ENCODE results near the gene TERB1. TPM values are rescaled to one million over a fixed set of nuclear protein-coding genes. Genes with fewer than 3 reads are reported as not detected.

TERB1 gene
- total RNA-seq, 1 experiment from 2014 or later = not detected

GRCh38 chr16:66844342-66845079 is 43.1 kb upstream of the TERB1 start, which contains the start of gene CA7:
Gene CA7 (plus strand): TSS chr16:66844414. CDS start chr16:66844488, 74 bp downstream.
- POLR2A ChIA-PET = interaction anchor here (0.6 kb wide), 1 partner anchor 269 kb away, joined by 4 read pairs; no protein-coding TSS in a partner anchor
- Mint-ChIP-seq H3K27ac (no peak within 1 kb of the TSS), H3K36me3 (no peaks in the 10 kb centered on the region), H3K27me3 (ENCODE audit: low read depth) (peaks cover 85% of the 10 kb centered on the region), H3K4me1 (peaks cover 13% of the 10 kb centered on the region), H3K9me3 (no peaks in the 10 kb centered on the region), H3K4me3 (peak within 1 kb of the TSS; percentile 81)
- TF ChIP-seq IRF2 (CRISPR knock-in tag; IDR thresholded peaks at IDR 0.05; ENCODE audit: borderline replicate concordance, low read depth) = no peak
- TF ChIP-seq NFE2L1 (CRISPR knock-in tag; IDR thresholded peaks at IDR 0.05) = no peak
- peak; percentile 76; the same call in 1 of the 2 replicates for TF ChIP-seq RELA (CRISPR knock-in tag; IDR thresholded peaks at IDR 0.05; ENCODE audit: borderline replicate concordance)
- TF ChIP-seq FOXP1 (CRISPR knock-in tag; IDR thresholded peaks at IDR 0.05; ENCODE audit: borderline replicate concordance) = peak; percentile 6; the same call in 1 of the 2 replicates
- TF ChIP-seq JUN (CRISPR knock-in tag; IDR thresholded peaks at IDR 0.05) = 0 out of 2 replicates have a peak, but pooled peaks have one; percentile 58
- 0 out of 2 replicates have a peak, but pooled peaks have one; percentile 1 for TF ChIP-seq MAX (CRISPR knock-in tag; IDR thresholded peaks at IDR 0.05)
- 0 out of 2 replicates have a peak, but pooled peaks have one; percentile 45 for TF ChIP-seq ETV6 (CRISPR knock-in tag; IDR thresholded peaks at IDR 0.05)
- TF ChIP-seq, protein P1, sequence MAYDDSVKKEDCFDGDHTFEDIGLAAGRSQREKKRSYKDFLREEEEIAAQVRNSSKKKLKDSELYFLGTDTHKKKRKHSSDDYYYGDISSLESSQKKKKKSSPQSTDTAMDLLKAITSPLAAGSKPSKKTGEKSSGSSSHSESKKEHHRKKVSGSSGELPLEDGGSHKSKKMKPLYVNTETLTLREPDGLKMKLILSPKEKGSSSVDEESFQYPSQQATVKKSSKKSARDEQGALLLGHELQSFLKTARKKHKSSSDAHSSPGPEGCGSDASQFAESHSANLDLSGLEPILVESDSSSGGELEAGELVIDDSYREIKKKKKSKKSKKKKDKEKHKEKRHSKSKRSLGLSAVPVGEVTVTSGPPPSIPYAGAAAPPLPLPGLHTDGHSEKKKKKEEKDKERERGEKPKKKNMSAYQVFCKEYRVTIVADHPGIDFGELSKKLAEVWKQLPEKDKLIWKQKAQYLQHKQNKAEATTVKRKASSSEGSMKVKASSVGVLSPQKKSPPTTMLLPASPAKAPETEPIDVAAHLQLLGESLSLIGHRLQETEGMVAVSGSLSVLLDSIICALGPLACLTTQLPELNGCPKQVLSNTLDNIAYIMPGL (CRISPR knock-in tag; IDR thresholded peaks at IDR 0.05) = 0 out of 2 replicates have a peak, but pooled peaks have one; percentile 54
- peak; percentile 71; the same call in 1 of the 2 replicates for TF ChIP-seq E2F5 (CRISPR knock-in tag; IDR thresholded peaks at IDR 0.05)
- peak; percentile 86; the same call in 1 of the 2 replicates for TF ChIP-seq KAT7 (CRISPR knock-in tag; IDR thresholded peaks at IDR 0.05; ENCODE audit: borderline replicate concordance)
- peak; percentile 51; the same call in 1 of the 2 replicates for TF ChIP-seq ATF1 (CRISPR knock-in tag; IDR thresholded peaks at IDR 0.05)
- peak; percentile 69 for TF ChIP-seq TP53 (CRISPR knock-in tag; IDR thresholded peaks at IDR 0.05)
- no peak for TF ChIP-seq ZNF423 (CRISPR knock-in tag; IDR thresholded peaks at IDR 0.05)
- peak; percentile 64; the same call in 1 of the 2 replicates for TF ChIP-seq ESRRA (CRISPR knock-in tag; IDR thresholded peaks at IDR 0.05; ENCODE audit: borderline replicate concordance)
- 0 out of 2 replicates have a peak, but pooled peaks have one; percentile 10 for TF ChIP-seq TCF7 (CRISPR knock-in tag; IDR thresholded peaks at IDR 0.05; ENCODE audit: low read depth)
- TF ChIP-seq, protein P2, sequence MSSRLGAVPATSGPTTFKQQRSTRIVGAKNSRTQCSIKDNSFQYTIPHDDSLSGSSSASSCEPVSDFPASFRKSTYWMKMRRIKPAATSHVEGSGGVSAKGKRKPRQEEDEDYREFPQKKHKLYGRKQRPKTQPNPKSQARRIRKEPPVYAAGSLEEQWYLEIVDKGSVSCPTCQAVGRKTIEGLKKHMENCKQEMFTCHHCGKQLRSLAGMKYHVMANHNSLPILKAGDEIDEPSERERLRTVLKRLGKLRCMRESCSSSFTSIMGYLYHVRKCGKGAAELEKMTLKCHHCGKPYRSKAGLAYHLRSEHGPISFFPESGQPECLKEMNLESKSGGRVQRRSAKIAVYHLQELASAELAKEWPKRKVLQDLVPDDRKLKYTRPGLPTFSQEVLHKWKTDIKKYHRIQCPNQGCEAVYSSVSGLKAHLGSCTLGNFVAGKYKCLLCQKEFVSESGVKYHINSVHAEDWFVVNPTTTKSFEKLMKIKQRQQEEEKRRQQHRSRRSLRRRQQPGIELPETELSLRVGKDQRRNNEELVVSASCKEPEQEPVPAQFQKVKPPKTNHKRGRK (CRISPR knock-in tag; IDR thresholded peaks at IDR 0.05; ENCODE audit: borderline replicate concordance) = no peak
- CTCF ChIA-PET = interaction anchor here (0.6 to 6.5 kb wide), 6 partner anchors 10 to 48 kb away, joined by 3 to 76 read pairs (median 3); partner anchors contain the start of gene NAE1
- peak; percentile 59 for DNase-seq (ENCODE audit: low spot score)
- ATAC-seq = no peak; the same call in 1 of the 2 replicates

DNA sequence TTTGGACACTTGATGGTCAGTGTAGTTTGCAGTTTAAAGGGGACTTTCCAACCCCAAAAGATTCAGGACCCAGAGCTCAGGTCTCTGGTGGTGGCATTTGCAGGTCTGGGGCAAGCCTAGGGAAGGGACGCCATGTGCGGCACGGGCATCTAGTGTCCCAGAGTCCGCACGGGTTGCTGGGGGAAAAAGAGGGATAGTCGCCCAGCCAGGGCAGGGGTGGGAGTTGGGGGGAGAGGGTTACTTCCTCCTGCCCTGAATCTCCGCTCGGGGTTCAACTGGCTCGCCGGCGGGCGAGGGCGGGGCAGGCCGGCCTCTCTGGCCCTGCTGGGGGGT is 42.6 kb upstream of the TERB1 start:
- DNase-seq (ENCODE audit: low spot score) (no peak), ATAC-seq (peak; percentile 74)
- Mint-ChIP-seq H3K9me3 (no peaks in the 10 kb centered on the region), H3K4me3 (peak overlapping the region; percentile 81), H3K27ac (no peak overlapping the region), H3K27me3 (ENCODE audit: low read depth) (peaks cover 90% of the 10 kb centered on the region), H3K36me3 (no peaks in the 10 kb centered on the region), H3K4me1 (peaks cover 13% of the 10 kb centered on the region)
- ChIA-PET CTCF (interaction anchor here (1.3 to 6.5 kb wide), 3 partner anchors 13 to 29 kb away, joined by 3 to 76 read pairs (median 17); partner anchors contain the start of gene NAE1), POLR2A (no interaction called here)
- no peak for TF ChIP-seq NFYB (CRISPR knock-in tag; conservative IDR thresholded peaks at IDR 0.05; ENCODE audit: low read depth)
- no peak for TF ChIP-seq NR2C2 (CRISPR knock-in tag; IDR thresholded peaks at IDR 0.05)
- no peak for TF ChIP-seq ZNF532 (CRISPR knock-in tag; IDR thresholded peaks at IDR 0.05; ENCODE audit: borderline replicate concordance)
- TF ChIP-seq, protein P3, sequence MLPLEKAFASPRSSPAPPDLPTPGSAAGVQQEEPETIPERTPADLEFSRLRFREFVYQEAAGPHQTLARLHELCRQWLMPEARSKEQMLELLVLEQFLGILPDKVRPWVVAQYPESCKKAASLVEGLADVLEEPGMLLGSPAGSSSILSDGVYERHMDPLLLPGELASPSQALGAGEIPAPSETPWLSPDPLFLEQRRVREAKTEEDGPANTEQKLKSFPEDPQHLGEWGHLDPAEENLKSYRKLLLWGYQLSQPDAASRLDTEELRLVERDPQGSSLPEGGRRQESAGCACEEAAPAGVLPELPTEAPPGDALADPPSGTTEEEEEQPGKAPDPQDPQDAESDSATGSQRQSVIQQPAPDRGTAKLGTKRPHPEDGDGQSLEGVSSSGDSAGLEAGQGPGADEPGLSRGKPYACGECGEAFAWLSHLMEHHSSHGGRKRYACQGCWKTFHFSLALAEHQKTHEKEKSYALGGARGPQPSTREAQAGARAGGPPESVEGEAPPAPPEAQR (CRISPR knock-in tag; IDR thresholded peaks at IDR 0.05) = no peak
- no peak for TF ChIP-seq MXD4 (CRISPR knock-in tag; IDR thresholded peaks at IDR 0.05; ENCODE audit: borderline replicate concordance)
- no peak for TF ChIP-seq FOXP1 (CRISPR knock-in tag; IDR thresholded peaks at IDR 0.05; ENCODE audit: borderline replicate concordance)
- TF ChIP-seq SMAD4 (CRISPR knock-in tag; IDR thresholded peaks at IDR 0.05) = no peak

Measured in WTC11 (cell line).